GM20431 (cell line): ENCODE data around the gene OPCML.

Source experiments
- in situ Hi-C: fragments of 300-500 bp; cut with MseI, MboI; formaldehyde crosslinking; loops from one replicate; pipeline ENCODE4 v1.15.0; 2020; ENCODE audit warnings: low sequenced_read_pairs; ENCODE audit not compliant: unreplicated experiment

OPCML gene

DNA sequence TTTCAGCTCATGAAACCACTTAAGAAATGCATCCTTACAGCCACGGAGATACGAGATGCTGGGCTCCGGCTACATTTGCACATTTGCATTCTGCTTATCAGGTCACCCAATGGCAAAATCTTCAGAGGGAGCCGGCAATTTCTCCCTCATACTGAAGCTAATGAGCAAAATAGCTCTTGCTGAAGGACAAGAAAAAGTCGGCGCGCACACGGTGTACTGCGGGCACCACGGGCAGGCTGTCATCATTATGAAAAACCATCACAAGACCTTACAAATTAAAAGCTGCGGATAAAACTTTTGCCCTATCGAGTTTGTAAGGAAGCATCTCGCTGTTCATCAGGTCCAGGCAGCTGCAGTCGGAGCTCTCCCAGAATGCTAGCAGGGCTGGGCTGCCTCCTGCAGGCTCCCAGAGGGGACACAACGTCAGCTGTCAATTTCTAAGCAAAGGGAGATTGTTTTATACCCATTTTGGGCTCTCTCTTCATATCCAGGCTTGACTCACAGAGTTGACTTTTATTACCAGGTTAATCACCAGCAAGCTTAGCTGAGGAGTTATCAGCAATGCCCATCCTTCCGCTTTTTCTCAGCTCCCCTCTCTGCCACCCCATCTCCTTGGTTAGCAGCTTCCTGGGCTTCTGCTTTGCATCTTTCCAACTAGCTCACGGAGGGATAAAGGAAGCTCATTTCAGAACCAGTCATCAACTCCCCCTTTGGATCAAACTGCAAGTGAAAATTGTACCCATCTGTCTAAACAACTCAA, 375.1 kb downstream of the OPCML start:
- in situ Hi-C loops: no loop called here

DNA sequence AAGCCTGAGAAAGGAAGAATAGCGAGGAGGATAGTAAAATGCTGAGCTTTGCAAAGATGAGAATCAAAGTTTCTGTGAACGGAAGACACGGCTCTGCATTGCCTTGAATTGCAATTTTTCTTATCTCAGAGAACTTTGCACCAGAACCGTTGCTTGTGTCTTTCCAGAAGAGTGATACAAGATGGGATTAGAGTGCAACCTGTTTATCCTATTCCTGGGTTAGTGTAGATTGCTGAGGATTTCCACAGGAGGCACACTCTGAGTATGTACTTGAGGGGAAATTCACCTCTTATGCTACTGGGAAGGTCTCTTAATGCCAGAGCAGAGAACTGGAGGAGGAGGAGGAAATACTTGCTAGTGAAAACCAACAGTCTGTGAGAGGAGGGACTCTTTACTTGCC, 377.5 kb downstream of the OPCML start:
- in situ Hi-C loops: no loop called here

DNA sequence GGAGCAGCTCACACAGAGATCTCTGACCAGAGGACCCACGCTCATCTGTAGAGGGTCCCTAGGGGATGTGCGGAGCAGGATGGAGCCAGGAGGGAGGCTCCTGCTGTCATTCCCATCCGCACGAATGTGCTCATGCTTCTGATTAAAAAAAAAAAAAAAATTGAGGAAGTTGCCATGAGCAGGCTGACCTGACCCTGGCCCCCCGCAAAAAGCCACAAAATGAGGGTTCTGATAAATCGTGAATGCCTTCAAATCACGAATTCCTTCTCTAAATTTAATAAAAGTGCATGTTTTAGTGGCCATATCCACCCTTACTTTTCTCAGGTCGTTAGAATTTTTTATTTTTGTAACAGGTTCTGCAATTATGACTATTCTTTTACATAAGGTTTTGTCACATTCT, 378.2 kb downstream of the OPCML start:
- in situ Hi-C loops: no loop called here

DNA sequence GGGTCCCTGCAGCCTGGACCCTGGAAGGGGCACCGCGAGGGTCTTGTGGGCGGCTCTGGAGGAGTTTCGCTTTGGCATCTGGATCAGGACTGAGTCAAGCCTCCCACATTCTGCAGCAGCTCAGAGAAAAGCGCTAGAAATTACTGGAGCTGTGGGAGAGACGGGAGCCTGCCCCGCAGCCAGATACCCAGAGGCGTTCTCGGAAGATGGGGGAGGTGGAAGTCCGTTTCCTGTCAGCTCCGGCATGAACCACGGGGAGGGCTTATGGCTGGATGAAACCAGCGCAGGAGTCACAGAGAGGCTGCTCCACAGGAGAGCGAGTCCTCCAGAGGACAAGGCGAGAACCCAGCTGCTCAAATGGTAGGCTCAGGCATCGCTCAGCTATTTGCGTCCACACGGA, 379.3 kb downstream of the OPCML start:
- in situ Hi-C loops: no loop called here

DNA sequence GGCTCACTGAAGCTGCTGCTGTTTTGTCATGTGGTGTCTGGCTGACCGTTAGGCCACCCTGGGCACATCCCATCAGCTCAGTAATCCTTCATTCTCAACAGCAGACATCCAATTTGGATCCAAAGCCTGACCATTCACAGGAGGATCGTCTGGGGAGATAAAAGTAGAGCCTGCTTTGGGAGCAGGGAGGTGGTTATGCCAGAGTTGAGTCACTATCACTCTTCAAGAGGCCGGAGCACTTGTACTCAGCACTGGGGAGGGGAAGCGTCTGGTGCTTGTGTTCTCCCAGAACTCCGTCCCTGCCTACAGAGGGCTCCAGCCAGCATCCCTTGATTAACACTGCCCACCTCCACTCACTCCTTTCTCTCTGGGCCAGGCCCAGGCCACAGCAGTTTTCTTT, 382.6 kb downstream of the OPCML start:
- in situ Hi-C loops: loop anchor here (25.0 kb wide), 1 partner anchor 663 kb away; no protein-coding TSS in a partner anchor

DNA sequence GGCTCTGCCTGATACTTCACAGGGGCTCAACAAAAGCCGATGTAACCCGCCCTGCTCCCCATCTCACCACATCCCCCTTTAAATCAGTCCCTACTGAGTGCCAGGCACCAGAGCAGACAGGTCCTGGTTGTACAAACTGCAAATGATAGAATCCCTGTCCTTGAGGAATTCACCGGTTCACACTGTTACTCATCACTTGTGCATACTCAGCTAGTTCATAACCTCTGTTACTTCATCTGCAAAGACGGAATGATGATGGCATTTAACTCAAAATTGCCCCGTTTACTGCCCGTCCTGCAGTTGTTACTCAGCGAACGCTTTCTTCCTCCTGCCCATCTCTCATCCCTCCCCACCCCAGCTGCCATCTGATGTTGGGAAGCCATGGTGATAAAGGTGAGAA, 384.7 kb downstream of the OPCML start:
- in situ Hi-C loops: loop anchor here (25.0 kb wide), 1 partner anchor 665 kb away; no protein-coding TSS in a partner anchor

DNA sequence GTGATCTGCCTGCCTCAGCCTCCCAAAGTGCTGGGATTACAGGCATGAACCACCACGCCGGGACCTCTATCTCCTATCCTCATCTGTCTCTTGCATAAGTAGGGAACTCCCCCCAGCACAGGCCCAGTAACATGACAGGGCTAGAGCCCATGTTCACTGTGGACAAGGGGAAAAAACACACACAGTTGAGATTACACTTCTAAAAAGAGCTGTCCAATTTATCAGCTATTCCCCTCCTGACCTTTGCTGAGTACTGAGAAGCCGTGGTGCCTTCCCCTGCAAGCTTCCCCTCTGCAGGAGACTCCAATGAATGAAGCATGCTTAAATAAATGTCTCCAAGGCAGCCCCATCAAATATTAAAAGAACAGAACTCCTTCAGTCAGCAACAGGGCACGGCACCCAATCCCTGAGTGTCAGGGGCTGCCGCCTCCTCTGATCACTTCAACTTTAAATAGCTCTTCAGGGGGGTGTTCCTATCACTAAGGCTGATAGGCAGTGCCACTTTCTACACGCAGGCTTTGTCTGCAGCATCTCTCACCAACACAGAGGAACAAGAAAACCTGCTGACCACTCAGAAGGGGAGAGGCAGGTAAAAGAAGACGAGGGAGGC, 385.5 kb downstream of the OPCML start:
- in situ Hi-C loops: loop anchor here (25.0 kb wide), 1 partner anchor 665 kb away; no protein-coding TSS in a partner anchor

DNA sequence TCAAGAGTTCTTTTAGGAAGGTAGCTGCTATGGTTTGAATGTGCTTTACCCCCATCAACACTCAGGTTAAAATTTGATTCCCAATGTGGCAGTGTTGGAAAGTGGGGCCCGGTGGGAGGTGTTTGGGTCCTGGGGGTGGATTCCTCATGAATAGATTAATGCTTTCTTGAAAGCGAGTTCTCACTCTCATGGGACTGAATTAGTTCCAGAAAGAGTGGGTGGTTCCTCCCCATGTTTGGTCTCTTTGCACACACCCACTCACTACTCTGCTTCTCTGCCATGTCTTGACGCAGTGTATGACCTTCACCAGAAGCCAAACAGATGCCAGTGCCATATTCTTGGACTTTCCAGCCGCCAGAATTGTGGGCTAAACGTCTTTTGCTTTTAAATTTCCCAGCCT, 394.4 kb downstream of the OPCML start:
- in situ Hi-C loops: loop anchor here (25.0 kb wide), 1 partner anchor 674 kb away; no protein-coding TSS in a partner anchor

DNA sequence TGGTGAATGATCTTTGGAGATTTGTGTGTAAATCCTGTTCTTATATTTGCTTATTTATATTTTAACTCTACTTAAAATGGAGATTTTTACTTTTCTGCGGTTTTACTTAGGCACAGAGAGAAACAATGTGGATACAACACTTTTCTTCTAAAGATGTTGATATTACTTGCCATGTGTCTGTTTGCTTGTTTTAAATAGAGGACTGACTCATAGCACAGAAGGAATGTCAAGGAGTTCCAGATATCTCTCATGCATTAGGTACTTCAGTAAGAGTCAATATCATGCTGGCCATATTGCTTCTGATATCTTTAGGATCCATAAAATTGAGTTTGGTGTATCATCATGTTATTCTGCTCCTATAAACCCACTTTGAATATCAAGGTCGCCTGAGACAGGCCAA, 395.0 kb downstream of the OPCML start:
- in situ Hi-C loops: loop anchor here (25.0 kb wide), 1 partner anchor 675 kb away; no protein-coding TSS in a partner anchor

DNA sequence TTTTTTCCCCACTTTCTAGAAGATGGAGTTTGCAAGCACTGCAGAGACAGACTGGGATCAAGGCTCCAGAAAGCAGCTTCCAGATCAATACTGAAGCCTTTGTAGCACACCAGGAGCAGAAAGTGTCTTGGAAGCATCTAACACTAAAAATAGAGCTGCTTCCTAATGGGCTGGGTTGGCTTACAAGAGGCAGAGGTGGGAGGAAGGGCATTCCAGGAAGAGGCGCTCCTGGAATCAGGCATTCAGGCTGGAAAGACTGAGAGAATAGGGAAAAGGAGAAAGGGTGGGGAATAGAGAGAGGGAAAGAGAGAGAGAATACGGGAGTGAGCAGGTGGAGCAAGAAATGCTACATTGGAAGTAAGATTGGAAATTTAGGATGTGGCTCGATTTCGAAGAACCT, 395.9 kb downstream of the OPCML start:
- in situ Hi-C loops: loop anchor here (25.0 kb wide), 1 partner anchor 676 kb away; no protein-coding TSS in a partner anchor

DNA sequence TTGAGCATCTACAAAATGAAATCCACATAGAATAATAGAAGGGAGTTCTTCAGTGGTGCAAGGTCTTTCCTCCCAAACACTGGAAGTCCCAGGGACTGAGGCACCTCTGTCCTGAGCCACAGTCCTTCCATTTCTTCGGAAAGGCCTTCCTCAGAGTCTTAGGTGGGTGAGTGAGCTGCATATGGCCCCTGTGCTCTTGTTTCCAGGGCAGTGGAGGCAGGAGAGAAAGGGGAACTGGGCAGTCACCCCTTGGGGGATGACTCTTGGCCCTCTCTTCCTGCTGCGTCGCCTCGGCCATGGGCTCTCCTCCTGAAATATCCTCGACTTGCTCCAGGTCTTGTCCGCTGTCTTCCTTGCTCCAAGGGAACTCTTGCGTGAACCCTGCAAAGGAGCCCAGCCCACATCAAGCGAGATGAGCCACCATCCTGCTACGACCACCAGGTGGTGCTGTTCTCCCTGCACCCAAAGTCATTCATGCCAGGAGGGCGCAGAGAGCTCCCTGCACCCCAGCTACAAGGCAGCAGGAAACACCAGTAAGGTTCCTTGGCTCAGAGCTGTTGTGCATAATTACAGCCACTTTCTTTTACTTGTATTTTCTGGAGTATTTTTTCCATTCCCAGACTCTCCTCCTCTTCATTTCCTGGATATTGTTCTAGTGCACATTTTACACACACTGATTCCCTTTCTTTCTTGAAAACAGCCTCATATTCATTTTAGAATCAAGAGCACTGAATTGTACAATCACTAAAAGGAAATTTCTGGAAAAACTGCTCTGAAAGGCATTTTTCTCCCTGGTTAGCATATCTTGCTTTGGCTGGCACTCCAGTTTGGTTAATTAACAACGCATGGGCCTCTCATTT, 397.8 kb downstream of the OPCML start:
- in situ Hi-C loops: loop anchor here (25.0 kb wide), 1 partner anchor 678 kb away; no protein-coding TSS in a partner anchor

DNA sequence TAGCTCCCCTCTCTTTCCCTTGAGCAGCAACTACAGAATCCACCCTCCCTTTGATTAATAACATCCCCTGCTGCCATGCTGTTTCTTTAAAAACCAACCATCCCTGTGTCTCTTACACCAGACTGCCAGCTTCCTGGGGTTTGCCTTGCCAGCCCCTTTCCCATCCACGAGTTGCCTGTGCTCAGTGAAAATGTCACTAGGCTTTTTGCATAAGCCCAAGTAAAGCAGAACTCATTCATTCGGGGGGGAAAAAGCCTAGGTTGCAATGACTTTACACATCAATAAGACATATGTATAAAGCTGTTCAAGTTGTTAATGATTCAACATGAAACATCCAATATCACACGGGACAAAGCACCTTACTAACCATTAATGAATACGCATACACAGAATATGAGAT, 398.7 kb downstream of the OPCML start:
- in situ Hi-C loops: loop anchor here (25.0 kb wide), 1 partner anchor 679 kb away; no protein-coding TSS in a partner anchor

DNA sequence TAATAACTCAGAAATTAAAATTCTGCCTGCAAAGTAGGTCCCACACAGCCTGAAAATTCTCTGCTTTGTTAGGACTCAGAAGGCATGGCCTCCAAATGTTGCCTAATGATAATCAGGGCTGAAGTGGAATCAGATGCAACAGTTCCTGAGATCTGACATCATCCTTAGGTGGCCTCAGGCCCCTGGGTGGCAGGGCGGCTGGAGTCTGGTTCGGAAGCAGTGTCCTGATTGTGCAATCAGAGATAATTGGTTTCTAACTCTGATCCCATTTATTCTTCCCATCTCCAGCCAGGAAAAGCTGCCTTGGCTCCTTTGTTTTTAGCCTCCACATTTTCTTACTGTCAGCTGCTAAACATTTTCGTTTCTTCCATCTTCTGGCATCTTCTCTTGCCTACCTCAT, 399.3 kb downstream of the OPCML start:
- in situ Hi-C loops: loop anchor here (25.0 kb wide), 1 partner anchor 679 kb away; no protein-coding TSS in a partner anchor

DNA sequence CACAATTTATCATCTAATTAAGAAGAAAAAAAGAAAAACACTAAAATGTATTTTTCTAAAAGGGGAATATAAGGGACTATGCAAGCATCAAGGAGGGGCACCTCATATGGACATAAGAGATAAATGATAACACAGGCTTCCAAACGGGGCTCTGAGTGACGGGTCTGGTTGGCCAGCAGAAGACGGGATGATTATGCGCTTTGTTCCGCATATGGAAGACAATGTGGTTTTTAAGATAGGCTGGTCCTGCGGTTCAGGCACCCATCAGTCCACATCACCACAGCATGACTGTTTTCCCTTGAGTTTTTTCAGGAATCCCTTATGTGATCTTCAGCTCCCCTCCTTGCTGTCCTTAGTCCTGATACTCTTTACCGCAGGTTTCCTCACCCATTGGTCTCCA, 404.6 kb downstream of the OPCML start:
- in situ Hi-C loops: loop anchor here (25.0 kb wide), 1 partner anchor 685 kb away; no protein-coding TSS in a partner anchor

DNA sequence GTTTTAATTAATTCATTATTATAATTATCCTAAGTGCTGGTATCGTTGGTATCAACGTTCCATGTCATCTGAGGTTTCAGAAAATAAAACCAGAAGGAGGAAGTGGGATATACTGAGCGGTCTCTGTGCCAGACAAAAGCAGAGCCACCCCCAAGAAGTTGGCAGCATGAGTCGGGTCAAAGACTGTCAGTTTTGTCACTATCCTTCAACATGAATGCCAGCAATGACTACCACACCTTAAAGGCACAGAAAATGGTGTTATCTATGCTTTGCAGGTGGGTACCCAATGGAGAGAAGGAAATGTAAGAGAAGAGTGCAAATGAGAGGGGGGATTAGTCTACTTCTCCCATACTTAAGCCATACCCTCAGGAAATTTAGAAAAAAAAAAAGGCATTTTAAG, 408.5 kb downstream of the OPCML start:
- in situ Hi-C loops: no loop called here

DNA sequence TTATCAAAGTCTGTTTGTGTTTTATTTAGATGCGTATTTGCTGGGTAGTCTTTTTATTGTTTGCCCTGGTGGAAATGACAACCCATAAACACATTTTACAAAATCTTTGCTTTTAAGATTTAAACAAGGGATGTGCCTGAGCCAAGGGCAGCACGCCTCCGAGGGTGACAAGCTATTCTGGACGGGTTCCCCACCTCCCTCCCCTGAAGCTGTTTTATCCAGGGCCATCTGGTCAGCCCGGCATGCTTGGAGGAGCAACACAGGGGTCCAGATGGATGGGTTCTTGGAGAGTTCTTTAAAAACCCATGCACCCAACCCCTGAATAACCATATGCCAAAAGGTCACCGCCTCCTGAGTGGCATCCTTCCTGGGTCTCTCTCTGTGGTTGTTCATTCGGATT, 408.9 kb downstream of the OPCML start:
- in situ Hi-C loops: no loop called here

DNA sequence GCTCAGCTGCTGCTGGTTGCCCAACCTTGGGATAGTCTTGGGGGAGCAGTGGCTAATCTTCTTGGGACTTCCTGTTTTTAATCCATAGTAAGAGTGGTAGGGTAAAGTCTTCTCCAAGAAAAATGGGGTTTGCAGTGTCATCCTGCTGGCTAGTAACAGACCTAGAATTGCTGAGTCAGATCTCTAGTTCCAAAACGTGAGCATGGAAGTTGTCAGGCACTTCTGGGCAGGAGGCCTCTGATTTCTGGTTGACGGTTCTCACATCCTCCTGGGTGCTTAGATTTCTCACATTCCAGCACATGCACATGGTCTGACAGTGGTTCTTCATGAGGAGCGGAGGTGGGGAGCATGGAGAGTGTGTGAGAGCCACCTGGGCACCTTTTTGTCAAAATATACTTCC, 410.0 kb downstream of the OPCML start:
- in situ Hi-C loops: no loop called here

DNA sequence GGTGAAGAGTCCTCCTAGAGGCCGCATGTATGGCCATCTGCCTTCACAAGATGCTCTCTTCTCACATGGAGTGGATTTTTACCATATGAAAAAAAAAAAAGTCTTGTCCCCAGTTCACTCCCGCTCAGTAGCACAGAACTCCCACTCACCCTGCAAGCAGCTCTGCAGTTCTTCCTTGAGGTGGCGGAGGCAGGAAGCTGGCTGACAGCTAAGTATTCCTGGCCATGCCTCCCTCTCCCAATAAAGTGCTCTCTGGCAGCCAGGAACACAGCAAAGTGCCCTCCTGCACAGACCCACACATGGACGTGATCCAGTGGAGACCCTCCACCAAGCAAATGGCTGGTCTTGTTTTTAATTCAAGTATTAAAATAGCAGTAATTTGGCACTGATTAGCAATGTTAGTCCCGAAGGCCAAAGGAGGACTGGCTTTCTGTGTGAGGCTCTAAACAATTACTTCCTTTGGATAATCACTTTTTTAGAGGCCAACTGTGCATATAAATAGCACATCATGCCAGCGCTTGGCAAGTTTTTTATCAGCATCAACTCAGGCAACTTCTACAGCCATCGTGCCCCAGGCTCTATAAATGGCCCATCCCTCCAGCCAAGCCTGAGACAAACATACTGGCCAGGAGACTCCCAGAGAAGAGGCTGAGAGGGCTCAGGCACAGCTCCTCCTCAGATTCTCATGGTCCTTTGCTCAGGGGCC, 413.6 kb downstream of the OPCML start:
- in situ Hi-C loops: no loop called here

DNA sequence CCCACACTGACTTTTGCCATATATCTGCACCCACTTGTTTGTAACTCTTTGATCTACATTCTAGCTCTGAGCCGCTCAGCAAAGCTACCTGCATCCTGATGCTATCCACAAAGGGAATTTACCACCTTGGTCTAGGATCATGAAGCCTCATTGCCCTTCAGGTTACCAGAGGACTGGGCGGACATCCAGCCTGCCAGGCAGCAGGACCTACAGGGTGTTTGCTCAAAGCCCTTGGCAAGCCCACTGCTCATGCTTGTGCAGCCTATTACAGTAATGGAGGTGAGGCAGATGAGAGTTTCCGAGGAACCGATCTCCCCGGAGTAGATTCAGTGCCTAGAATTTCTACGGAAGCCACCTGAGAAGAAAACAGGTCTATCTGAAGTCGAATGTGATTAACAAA, 417.2 kb downstream of the OPCML start:
- in situ Hi-C loops: no loop called here

DNA sequence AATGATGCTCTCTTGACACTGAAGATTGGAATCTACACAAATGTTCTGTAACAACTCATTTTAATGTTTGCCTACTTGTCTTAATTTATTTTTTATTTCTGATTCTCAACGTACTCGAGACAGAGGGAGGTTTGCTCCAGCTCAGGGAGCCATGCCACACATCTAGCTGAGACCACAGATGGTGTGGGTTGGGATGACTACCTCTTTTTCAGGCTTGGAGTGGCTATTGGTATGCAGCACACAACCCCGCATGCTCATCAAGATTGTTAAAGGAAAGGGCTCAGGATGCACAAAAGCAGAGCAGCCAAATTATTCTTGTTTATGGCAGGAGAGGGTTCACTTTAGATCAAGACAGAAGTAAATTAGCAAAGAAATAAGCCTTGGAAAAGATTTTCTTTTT, 424.5 kb downstream of the OPCML start:
- in situ Hi-C loops: no loop called here
